GM18870 (cell line): Measurements from ENCODE around the gene TPM4.
"Not testable (repeated sequence)": the region's sequence is repeated elsewhere in the genome, so short reads cannot be mapped to it uniquely, and the experiment has no call there.

Source experiments
- ATAC-seq: cut with Tn5 transposase; IDR thresholded peaks from one replicate; pipeline ENCODE4 v1.9.1; 2021; ENCODE audit warnings: moderate library complexity; ENCODE audit not compliant: unreplicated experiment

Gene TPM4

DNA sequence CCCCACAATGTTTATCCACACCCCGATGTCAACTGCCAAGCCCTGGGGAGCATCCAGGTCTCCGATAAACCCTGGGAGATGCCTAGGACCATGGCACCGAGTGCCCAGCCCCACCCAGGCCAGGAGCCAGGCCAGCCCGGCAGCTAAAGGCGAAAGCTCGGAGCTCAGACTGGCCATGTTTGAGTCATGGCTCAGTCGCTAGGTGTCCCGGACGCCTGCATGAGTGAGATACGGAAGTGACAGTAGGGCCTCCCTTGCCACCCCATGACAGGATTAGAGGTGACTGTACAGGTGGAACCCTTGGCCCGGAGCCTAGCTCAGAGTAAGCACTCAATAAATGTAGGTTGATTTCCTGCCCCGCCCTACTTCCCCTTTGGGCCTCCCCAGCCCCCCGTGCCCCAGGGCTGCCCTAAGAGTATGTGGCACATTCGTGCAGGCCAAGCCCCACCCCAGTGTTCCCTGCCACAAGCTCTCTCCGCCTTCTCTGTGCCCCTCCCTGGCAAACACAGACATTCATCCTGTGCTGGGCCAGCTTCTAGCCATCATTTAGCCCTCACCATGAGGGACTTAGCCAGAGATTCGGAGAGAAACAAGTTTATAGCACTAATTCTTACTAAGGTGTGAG lies 5.8 kb upstream of the TPM4 start:
- peak; percentile 50 for ATAC-seq

- ATAC-seq = no peak
Observed at GRCh38 chr19:16071072-16071691, 5.1 kb upstream of the TPM4 start.

- ATAC-seq = no peak
Observed at GRCh38 chr19:16073481-16073880, 2.8 kb upstream of the TPM4 start.

GRCh38 chr19:16073988-16074387 lies 2.3 kb upstream of the TPM4 start:
- ATAC-seq = no peak

- no peak for ATAC-seq
Observed at GRCh38 chr19:16074488-16075365, 1.6 kb upstream of the TPM4 start.

GRCh38 chr19:16075430-16076153 lies 703 bp upstream of the TPM4 start:
- ATAC-seq = no peak

DNA sequence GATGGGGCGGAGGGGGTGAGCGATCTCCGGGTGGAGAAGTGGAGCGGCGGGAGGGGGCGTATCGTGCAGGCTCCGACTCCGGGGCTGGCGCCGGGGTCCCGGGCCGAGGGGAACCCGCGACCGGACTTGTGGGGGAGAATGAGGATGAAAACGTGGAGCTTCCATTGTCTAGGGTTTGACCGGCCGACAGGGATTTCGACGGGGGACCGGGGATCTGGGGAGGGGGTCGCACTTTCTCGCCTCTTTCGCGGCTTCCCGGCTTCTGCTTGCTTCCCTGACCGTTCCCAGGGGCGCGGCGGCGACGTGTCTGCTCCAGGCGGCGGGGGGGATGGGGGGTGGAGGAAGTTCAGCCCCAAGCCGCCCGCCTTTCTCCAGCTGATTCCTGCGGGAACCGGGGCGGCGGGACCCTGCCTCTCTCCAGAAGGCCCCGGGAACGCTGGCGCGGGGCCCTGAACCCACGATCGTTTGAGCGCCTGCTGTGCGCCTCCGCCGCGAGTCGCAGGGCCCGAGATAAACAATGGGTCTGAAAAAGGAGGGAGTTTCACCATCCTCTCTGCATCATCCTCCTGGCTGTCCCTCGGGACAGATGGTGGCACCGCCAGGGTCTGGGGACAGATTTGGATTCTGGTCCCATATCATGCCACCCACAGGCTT lies 790 bp downstream of the TPM4 start:
- no peak for ATAC-seq

DNA sequence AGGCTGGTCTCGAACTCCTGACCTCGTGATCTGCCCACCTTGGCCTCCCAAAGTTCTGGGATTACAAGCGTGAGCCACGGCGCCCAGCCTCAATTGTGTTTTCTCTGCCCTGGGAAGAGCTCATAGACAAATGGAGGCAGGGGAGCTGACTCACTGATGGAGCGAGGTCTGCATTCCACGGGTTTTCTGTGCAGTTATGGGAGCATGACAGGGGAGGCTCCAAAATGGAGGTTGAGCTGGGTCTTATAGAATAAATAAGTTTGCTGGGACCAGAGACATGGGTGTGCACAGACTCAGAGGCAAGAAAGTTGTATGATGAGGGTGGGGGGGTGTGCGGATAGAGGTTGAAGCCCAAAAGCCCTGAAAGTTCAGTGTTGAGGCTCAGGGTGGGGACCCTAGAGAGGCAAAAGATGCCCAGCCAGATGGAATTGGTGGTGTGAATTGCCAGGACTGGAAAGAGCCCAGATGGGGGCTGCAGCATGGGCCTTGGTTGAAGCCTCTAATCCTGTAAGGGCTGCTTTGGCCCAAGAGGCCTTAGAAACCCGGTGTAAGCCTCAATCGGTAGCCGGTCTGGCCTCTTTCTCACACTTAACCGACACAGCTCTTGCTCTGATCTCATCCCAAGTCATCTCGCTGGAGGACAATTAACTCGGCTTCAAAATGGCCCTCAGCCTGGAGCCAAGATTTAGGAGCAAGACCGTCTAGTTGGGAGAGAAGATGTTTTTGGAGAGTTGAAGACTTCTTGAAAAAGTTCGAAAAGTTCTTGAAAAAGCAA lies 1.9 kb downstream of the TPM4 start:
- no peak for ATAC-seq

DNA sequence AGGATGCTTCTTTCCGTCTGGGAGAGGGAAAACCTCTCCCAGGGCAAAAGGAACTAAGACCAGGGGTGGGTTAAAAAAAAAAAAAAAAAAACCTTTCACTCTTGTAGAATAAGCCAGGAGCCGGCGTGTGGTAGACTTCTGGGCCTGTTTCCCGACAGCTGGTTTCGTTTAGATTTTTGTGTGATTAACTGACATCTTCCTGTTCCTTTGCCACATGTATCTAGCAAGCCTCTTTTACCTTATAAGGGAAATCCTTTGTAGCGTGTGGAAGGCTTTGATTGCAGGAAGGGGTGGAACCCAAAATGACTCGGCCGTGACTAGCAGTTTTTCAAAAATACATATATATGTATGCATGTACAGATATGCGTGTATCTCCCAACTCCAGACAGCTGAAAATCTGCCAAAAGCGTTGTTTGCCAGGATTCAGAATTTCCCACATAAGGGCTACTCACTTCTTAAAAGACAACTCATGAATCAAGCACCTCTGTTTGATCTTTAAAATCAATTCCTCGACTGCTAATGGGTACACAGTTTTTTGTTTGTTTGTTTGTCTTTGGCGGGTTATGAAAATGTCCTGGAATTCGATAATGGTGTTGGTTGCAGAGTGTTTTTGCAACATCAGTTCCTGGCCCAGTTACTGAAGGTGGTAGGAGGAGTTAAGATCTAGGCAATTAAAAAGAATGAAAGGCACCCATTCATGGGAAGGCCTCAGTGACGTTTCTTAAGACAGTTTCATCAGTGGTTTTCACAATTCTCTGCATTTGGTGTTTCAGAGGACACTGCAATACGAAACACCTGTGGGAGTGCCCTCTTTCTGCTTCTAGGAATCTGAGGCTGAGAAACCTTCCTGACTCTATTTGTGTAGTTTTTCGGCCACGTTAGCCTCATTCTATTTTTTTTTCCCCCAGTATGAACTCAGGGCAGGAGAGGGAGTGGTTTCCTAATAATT lies 2.7 kb downstream of the TPM4 start:
- peak; percentile 54 for ATAC-seq

DNA sequence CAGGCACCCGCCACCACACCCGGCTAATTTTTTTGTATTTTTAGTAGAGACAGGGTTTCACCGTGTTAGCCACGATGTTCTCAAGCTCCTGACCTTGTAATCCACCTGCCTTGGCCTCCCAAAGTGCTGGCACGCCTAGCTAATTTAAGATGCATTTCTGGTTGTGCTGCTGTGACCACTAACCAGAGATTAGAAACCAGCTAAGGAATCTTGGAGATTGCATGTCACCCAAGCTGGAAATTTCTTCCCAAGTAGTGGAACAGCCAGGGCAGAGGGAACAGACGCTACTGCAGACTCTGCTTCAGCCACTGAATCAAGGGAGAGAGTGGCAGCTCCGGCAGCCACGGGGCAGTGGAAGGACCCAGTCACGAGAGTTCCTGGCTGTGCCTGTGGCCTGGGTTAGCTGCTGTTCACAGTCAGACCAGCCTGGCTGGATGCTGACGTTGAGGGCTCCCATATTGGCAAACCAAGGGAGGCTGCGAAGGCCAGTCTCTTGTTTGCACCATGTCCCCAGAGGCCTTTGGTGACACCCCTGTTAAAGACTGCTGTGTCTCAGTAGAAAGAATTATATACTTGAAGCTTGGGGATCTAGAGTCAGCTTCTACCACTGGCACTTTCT lies 7.9 kb downstream of the TPM4 start:
- no peak for ATAC-seq

DNA sequence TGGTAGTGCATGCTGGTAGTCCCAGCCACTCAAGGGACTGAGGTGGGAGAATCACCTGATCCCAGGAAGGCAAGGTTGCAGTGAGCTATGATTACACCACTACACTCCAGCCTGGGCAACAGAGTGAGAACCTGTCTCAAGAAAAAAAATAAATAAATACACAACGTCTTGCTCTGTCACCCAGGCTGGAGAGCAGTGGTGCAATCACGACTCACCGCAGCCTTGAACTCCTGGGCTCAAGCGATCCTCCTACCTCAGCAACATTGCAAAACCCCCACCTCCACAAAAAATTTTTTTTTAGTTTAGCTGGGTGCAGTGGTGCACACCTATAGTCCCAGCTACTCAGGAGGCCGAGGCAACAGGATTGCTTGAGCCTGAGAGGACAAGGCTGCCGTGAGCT lies 8.8 kb downstream of the TPM4 start:
- no peak for ATAC-seq

DNA sequence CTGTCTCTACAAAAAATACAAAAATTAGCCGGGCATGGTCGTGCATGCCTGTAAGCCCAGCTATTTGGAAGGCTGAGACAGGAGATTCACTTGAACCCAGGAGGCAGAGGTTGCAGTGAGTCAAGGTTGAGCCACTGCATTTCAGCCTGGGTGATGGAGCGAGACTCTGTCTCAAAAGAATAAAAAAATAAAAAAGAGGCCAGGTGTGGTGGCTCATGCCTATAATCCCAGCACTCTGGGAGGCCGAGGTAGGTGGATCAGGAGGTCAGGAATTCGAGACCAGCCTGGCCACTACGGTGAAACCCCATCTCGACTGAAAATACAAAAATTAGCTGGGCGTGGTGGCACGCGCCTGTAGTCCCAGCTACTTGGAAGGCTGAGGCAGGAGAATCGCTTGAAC lies 11.1 kb downstream of the TPM4 start:
- not testable (repeated sequence) for ATAC-seq

DNA sequence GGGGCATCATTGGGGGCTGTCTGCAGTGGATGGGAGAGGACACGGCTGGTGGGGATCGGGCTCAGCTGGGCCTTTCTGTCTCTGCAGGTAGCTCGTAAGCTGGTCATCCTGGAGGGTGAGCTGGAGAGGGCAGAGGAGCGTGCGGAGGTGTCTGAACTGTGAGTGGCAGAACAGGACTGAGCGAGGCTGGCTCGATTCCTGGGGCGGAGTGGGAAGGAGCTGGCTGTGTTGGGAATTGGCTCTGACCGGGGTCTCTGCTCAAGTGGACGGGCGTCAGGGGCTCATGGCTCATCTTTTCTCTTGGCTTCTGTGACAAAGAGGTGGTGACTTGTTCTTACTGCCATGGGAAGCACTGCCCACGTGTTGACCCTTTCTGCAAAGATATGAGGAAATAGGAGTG lies 11.6 kb downstream of the TPM4 start:
- ATAC-seq = no peak

- ATAC-seq = no peak
Observed at GRCh38 chr19:16088351-16089009, 12.2 kb downstream of the TPM4 start.

GRCh38 chr19:16089010-16089846 lies 12.9 kb downstream of the TPM4 start:
- ATAC-seq = no peak

DNA sequence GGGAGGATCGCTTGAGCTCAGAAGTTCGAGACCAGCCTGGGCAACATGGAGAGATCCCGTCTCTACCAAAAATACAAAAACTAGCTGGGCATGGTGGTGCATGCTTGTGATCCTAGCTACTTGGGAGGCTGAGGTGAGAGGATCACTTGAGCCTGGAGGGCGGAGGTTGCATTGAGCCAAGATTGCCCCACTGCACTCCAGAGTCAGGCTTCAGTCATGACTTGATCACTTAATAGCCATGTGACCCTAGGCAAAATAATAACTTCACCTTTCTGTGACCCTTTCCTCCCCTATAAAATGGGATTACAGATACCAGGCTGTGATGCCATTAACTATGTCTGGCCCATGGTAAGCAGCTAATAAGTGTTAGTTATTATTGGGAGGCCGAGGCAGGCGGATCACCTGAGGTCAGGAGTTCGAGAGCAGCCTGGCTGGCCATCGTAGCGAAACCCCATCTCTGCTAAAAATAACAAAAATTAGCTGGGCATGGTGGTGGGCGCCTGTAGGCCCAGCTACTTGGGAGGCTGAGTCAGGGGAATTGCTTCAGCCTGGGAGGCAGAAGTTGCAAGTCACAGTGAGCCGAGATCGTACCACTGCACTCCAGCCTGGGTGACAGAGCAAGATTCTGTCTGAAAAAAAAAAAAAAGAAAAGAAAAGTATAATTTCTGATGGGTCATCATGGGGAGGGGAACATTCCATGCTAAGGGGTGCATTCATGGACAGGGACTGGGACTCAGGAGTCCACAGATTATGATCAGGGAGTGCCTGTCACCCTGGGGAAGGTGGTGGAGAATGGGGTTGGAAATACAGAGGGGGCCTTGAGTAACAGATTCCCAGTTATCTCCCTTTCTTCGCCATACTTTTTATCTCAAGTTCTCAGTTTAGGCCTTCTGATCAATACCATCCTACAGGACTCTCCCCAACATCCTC lies 15.5 kb downstream of the TPM4 start:
- no peak for ATAC-seq
